Measurements from ENCODE around the gene DAD1.
"Not testable (repeated sequence)": the region's sequence is repeated elsewhere in the genome, so short reads cannot be mapped to it uniquely, and the experiment has no call there.

Gene DAD1

DNA sequence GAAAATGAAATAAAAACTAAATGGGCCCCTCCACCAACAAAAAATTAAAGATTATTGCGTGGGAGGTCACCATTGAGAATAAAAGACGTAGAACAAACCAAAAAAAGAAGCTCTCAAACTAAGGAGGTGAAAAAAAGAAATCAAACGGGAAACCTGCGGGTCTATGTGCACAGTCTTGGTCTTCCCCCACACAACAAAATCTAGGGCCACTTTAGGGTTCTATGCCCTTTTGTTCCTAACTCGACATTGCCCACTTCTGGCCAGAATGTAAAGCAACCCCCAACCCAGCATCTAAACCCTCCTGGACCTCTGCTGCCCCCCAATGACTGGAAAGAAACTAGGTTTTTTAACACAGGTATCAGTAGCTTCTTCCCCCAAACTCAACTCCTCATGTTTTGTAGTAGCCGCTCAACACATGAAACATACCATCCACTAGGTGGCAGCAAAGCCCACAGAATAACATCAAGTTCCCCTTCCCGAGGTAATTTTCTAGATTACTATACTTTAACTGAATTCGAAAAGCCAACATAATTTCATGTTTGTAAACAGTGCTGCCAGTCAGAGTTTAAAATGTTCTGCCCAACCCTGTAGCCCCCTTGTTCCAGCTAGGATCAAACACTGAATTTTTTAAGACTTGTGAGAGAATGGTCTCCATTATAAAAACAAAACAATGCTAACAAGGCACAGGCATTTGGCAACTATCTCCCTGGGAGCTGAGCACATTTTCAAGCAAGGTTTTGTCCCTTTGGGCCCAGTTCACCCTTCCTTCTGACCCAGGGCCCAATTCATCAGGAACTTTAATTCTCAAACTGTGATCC, 18.7 kb downstream of the DAD1 start:
- peak; percentile 98 for DNase-seq (ENCODE audit: low read depth)
- peak overlapping the region; percentile 49; the same call in 1 of the 2 replicates for H3K4me3 ChIP-seq (ENCODE audit: low read depth, low read length)

DNA sequence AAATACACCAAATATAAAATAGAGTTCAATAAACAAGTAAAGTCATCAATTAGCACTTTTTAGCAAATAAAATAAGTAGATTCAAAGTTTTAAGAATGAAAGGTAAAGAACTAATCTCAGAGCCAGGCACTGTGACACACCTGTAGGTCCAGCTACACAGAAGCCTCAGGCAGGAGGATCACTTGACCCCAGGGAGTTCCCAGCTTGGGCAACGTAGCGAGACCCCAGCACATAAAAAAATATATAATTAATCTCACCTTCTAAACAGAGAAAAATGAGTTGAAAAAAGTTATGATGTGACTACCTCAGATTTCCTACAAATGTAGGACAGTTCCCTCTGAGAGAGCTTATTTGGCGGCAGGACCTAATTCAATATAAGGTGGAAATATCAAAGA, 19.3 kb downstream of the DAD1 start:
- TF ChIP-seq, protein P1, sequence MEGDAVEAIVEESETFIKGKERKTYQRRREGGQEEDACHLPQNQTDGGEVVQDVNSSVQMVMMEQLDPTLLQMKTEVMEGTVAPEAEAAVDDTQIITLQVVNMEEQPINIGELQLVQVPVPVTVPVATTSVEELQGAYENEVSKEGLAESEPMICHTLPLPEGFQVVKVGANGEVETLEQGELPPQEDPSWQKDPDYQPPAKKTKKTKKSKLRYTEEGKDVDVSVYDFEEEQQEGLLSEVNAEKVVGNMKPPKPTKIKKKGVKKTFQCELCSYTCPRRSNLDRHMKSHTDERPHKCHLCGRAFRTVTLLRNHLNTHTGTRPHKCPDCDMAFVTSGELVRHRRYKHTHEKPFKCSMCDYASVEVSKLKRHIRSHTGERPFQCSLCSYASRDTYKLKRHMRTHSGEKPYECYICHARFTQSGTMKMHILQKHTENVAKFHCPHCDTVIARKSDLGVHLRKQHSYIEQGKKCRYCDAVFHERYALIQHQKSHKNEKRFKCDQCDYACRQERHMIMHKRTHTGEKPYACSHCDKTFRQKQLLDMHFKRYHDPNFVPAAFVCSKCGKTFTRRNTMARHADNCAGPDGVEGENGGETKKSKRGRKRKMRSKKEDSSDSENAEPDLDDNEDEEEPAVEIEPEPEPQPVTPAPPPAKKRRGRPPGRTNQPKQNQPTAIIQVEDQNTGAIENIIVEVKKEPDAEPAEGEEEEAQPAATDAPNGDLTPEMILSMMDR (IDR thresholded peaks at IDR 0.05; ENCODE audit: low read depth, low read length, missing control alignments): no peak
- no peak for DNase-seq (ENCODE audit: low read depth)
- H3K4me3 ChIP-seq (ENCODE audit: low read depth, low read length): peak overlapping the region; percentile 49; the same call in 1 of the 2 replicates

More for the DNA sequence above, 18.7 kb downstream of the DAD1 start:
- TF ChIP-seq, protein P1 (IDR thresholded peaks at IDR 0.05; ENCODE audit: low read depth, low read length, missing control alignments): peak; percentile 98

DNA sequence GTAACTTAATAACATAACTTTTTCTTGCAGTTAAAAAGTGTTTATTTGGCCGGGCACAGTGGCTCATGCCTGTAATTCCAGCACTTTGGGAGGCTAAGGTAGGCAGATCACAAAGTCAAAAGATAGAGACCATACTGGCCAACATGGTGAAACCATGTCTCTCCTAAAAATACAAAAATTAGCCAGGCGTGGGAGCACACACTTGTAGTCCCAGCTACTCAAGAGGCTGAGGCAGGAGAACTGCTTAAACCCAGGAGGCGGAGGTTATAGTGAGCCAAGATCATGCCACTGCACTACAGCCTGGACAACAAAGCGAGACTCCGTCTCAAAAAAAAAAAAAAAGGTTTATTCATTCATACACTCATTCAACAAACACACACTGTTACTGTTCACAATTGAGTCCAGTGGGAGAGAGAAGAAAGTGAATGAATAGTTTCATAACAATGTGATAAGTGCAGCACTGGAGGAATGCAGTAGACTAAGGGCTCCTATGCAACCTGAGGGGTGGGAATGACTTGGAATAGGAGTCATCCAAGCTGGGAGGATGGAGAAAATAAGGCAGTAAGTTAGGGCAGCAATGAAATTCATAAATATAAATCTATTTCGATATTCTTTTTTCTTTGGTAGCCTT, 19.8 kb downstream of the DAD1 start:
- DNase-seq (ENCODE audit: low read depth): no peak
- peak overlapping the region; percentile 6; the same call in 1 of the 2 replicates for H3K4me3 ChIP-seq (ENCODE audit: low read depth, low read length)
- TF ChIP-seq, protein P1 (IDR thresholded peaks at IDR 0.05; ENCODE audit: low read depth, low read length, missing control alignments): no peak

DNA sequence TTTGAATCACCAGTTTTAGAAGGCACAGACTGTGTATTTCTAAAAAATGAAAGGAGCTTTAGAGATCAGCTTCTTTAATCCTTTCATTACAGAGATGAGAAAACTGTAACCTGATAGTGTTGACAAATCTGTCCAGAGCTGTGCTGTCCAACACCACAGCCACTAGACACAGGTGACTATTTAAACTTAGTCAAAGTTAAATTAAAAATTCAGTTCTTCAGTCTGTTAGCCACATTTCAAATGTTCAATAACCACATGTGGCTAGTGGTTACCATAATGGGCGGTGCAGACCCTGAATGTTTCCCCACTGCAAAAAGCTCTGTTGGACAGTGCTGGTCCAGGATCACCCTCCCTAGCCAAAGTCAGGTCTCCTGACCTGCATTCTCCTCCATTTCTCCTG, 21.6 kb downstream of the DAD1 start:
- TF ChIP-seq, protein P1 (IDR thresholded peaks at IDR 0.05; ENCODE audit: low read depth, low read length, missing control alignments): no peak
- DNase-seq (ENCODE audit: low read depth): no peak
- no peak overlapping the region for H3K4me3 ChIP-seq (ENCODE audit: low read depth, low read length)

DNA sequence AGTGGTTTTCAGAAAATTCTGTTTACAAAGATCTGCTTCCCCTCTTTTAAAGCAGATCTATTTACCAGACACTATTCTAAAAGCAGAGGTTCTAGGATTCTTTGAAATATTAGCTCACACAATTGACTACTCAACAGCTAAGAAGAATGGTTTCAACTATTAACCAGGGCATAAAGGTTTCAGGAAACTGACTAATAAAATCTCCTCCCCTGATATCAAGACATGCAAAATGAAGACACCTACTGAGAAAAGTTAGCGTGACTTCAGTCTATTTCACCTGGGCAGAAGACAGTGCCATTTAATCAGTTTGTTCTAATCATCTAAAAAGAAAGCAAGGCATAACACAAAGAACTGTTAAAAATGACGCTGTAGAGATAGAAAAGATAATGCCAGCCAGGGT, 22.2 kb downstream of the DAD1 start:
- H3K4me3 ChIP-seq (ENCODE audit: low read depth, low read length): no peak overlapping the region
- no peak for DNase-seq (ENCODE audit: low read depth)
- TF ChIP-seq, protein P1 (IDR thresholded peaks at IDR 0.05; ENCODE audit: low read depth, low read length, missing control alignments): no peak

DNA sequence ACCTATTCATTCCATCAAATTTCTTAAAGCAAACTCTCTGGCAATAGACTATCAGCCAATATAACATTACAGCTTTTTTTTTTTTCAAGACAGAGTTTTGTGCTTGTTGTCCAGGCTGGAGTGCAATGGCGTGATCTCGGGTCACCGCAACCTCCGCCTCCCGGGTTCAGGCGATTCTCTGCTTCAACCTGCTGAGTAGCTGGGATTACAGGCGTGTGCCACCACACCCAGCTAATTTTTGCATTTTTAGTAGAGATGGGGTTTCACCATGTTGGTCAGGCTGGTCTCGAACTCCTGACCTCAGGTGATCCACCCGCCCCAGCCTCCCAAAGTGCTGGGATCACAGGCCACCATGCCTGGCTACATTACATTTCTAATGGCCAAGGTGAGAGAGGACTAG, 22.8 kb downstream of the DAD1 start:
- H3K4me3 ChIP-seq (ENCODE audit: low read depth, low read length): not testable (repeated sequence)

DNA sequence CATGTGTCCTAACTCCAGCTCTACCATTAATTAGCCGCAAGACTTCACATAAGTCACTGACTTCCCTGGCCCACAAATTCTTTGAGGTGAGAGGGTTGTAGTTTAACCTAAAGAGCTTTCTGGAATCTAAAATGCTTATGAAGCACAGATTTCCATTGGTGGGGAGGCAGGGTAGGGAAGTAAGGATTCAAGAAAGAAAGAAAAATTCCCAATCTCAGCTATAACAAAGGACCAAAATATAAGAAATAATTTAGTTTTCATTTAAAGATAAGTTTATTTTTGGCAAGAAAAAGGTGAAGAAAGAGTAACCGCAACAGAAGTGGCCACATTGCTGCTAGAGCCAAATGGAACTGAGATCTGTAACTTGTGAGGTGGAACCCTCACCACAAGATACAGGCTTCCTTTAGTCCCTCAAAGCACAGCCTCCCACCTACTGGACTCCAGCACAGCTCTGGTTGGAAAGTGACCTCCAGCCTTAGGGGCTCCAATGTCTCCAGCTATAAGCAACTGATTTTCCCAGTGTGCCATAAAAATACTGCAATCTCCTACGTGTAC, 23.6 kb downstream of the DAD1 start:
- peak overlapping the region; percentile 10; the same call in 1 of the 2 replicates for H3K4me3 ChIP-seq (ENCODE audit: low read depth, low read length)
- no peak for DNase-seq (ENCODE audit: low read depth)

More for the DNA sequence above, 22.8 kb downstream of the DAD1 start:
- not testable (repeated sequence) for DNase-seq (ENCODE audit: low read depth)

More for the DNA sequence above, 23.6 kb downstream of the DAD1 start:
- TF ChIP-seq, protein P1 (IDR thresholded peaks at IDR 0.05; ENCODE audit: low read depth, low read length, missing control alignments): no peak

All from GM12864 (cell line).